ENCODE results near the gene PROX1. TPM values are rescaled to one million over a fixed set of nuclear protein-coding genes. Genes with fewer than 3 reads are reported as not detected.

PROX1 gene
- total RNA-seq: 81.7 and 125 TPM in 2 replicates

DNA sequence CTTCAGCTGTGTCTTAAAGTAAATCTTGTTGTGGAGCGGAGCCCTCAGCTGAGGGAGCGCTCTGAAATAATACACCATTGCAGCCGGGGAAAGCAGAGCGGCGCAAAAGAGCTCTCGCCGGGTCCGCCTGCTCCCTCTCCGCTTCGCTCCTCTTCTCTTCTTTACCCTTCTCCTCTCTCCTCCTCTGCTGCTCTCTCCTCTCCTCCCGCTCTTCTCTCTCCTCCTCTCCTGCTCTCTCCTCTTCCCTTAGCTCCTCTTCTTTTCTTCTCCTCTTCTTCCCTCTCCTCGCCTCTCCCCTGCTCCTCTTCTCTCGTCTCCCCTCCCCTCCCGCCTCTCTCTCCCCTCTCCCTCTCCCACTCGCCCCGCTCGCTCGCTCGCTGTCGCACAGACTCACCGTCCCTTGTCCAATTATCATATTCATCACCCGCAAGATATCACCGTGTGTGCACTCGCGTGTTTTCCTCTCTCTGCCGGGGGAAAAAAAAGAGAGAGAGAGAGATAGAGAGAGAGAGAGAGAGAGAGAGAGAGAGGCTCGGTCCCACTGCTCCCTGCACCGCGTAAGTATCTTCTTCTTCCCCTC, at the start of gene PROX1:
Gene PROX1 (plus strand): TSS at position 47 of the 580 bp plus-strand sequence. CDS start 8,563 bp downstream, outside the sequence.

